Muscle layer of duodenum (tissue), 2 donors: ENCODE data around the gene IL32.
A peak's percentile ranks its signal among the peaks of the same experiment; 100 is the strongest.
"Not testable (repeated sequence)": the region's sequence is repeated elsewhere in the genome, so short reads cannot be mapped to it uniquely, and the experiment has no call there.

Experiments
- H3K27ac ChIP-seq: one replicate; pipeline ENCODE4 v1.7.0; 2013; ENCODE audit warnings: mild to moderate bottlenecking, low read length
- H3K27me3 ChIP-seq: one replicate; pipeline ENCODE4 v1.7.0; 2013; ENCODE audit warnings: low read depth, mild to moderate bottlenecking, control low read depth, low read length
- H3K36me3 ChIP-seq, 2 donors: one replicate each; pipeline ENCODE4 v1.7.0; 2013; ENCODE audit warnings: low read length in 2 of 2, control low read depth in 1 of 2, mild to moderate bottlenecking in 1 of 2; ENCODE audit not compliant: insufficient read depth in 2 of 2, control insufficient read depth in 1 of 2
- H3K4me1 ChIP-seq, 2 donors: one replicate each; pipeline ENCODE4 v1.7.0; 2013; ENCODE audit warnings: low read length in 2 of 2, mild to moderate bottlenecking in 2 of 2, control low read depth in 1 of 2, moderate library complexity in 1 of 2; ENCODE audit not compliant: insufficient read depth in 2 of 2, control insufficient read depth in 1 of 2
- H3K4me3 ChIP-seq, 2 donors: one replicate each; pipeline ENCODE4 v1.7.0; 2013; ENCODE audit warnings: low read length in 2 of 2, low read depth in 1 of 2, mild to moderate bottlenecking in 1 of 2
- H3K9me3 ChIP-seq, 2 donors: one replicate each; pipeline ENCODE4 v1.7.0; 2013; ENCODE audit warnings: low read length in 2 of 2, control low read depth in 1 of 2, mild to moderate bottlenecking in 1 of 2; ENCODE audit not compliant: control insufficient read depth in 1 of 2
- donor health status: healthy.

Gene IL32

GRCh38 chr16:3045758-3046640 lies 19.4 kb upstream of the IL32 start, which contains the start of gene MMP25:
MMP25 (plus strand) TSS chr16:3046561; CDS start chr16:3046918, 357 bp downstream.
- H3K27me3 ChIP-seq, result peaks cover 26% of the 10 kb centered on the region
- H3K4me3 ChIP-seq, result peak within 1 kb of the TSS; percentile 16 to 73
- no peaks in the 10 kb centered on the region for H3K9me3 ChIP-seq
- H3K27ac ChIP-seq, result no peak within 1 kb of the TSS
- H3K36me3 ChIP-seq, result no peaks in the 10 kb centered on the region
- peaks cover 0 to 16% of the 10 kb centered on the region in 2 donors for H3K4me1 ChIP-seq

GRCh38 chr16:3046641-3047386 lies 18.6 kb upstream of the IL32 start:
- Histone ChIP-seq H3K27ac (no peak overlapping the region), H3K27me3 (peaks cover 26% of the 10 kb centered on the region), H3K4me1 (peaks cover 0 to 16% of the 10 kb centered on the region in 2 donors), H3K4me3 (peak overlapping the region in 1 of 2 donors; percentile 73), H3K36me3 (no peaks in the 10 kb centered on the region), H3K9me3 (no peaks in the 10 kb centered on the region)

DNA sequence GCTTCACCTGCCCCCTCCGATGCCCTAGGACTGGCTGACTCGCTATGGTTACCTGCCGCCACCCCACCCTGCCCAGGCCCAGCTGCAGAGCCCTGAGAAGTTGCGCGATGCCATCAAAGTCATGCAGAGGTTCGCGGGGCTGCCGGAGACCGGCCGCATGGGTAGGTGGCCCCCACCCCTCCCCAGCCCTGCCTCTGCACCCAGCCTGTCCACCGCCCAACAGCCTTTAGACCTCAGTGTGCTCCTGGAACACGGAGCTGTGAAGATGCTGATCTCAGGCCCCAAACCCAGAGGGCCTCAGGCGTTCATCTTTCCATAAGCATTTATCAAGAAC lies 18.1 kb upstream of the IL32 start:
- no peak overlapping the region for H3K27ac ChIP-seq
- no peaks in the 10 kb centered on the region for H3K36me3 ChIP-seq
- H3K4me3 ChIP-seq, result peak overlapping the region in 1 of 2 donors; percentile 73
- no peaks in the 10 kb centered on the region for H3K9me3 ChIP-seq
- H3K4me1 ChIP-seq, result peaks cover 0 to 16% of the 10 kb centered on the region in 2 donors
- H3K27me3 ChIP-seq, result peaks cover 26% of the 10 kb centered on the region

- Histone ChIP-seq H3K27ac (no peak overlapping the region), H3K4me1 (peaks cover 0 to 16% of the 10 kb centered on the region in 2 donors), H3K4me3 (no peak overlapping the region), H3K9me3 (no peaks in the 10 kb centered on the region), H3K36me3 (no peaks in the 10 kb centered on the region), H3K27me3 (peaks cover 17% of the 10 kb centered on the region)
Observed at GRCh38 chr16:3049921-3050481, 15.4 kb upstream of the IL32 start.

DNA sequence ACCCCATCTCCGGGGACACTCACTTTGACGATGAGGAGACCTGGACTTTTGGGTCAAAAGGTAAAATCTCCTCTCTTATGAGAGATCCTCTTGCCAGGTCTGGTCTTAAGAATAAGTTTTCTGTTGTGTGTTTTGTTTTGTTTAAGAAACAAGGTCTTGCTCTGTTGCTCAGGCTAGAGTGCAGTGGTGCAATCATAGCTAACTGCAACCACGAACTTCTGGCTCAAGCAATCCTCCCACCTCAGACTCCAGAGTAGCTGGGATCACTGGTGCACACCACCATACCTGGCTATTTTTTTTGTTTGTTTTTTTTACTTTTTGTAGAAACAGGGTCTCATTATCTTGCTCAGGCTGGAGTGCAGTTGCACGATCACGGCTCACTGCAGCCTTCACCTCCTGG lies 15.0 kb upstream of the IL32 start:
- Histone ChIP-seq H3K4me3 (no peak overlapping the region), H3K27ac (no peak overlapping the region), H3K36me3 (no peaks in the 10 kb centered on the region), H3K9me3 (no peaks in the 10 kb centered on the region), H3K27me3 (peaks cover 17% of the 10 kb centered on the region), H3K4me1 (peaks cover 0 to 17% of the 10 kb centered on the region in 2 donors)

GRCh38 chr16:3051009-3051408 lies 14.4 kb upstream of the IL32 start:
- H3K27ac ChIP-seq, result no peak overlapping the region
- H3K27me3 ChIP-seq, result peaks cover 14% of the 10 kb centered on the region
- peaks cover 0 to 13% of the 10 kb centered on the region in 2 donors for H3K4me1 ChIP-seq
- H3K4me3 ChIP-seq, result no peak overlapping the region
- H3K36me3 ChIP-seq, result no peaks in the 10 kb centered on the region
- no peaks in the 10 kb centered on the region for H3K9me3 ChIP-seq

DNA sequence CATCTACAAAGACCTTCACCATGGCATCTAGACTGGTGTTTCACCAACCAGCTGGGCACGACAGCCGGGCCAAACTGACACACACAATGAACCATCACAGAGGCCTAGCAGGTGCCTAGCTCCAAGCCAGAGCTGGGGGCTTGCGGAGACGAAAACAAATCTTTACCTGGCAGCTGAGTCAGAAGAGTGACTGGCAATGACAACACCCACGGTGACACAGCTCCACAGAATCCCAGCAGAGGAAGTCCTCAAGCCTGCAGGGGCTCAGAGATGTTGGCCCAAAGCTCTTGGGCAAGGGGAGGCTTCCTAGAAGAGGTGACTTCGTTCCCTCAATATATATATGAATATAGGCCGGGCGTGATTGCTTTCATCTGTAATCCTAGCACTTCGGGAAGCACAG lies 13.9 kb upstream of the IL32 start:
- Histone ChIP-seq H3K4me3 (no peak overlapping the region), H3K4me1 (peaks cover 0 to 9% of the 10 kb centered on the region in 2 donors), H3K9me3 (no peaks in the 10 kb centered on the region), H3K27me3 (peaks cover 9% of the 10 kb centered on the region), H3K27ac (no peak overlapping the region), H3K36me3 (no peaks in the 10 kb centered on the region)

- not testable (repeated sequence) for H3K36me3 ChIP-seq, H3K4me1 ChIP-seq, H3K27ac ChIP-seq, H3K4me3 ChIP-seq, H3K27me3 ChIP-seq, H3K9me3 ChIP-seq
Observed at GRCh38 chr16:3052571-3053329, 12.7 kb upstream of the IL32 start.

- H3K27me3 ChIP-seq, H3K4me1 ChIP-seq, H3K36me3 ChIP-seq, H3K9me3 ChIP-seq, H3K4me3 ChIP-seq, H3K27ac ChIP-seq: not testable (repeated sequence)
Observed at GRCh38 chr16:3053330-3053710, 12.1 kb upstream of the IL32 start.

- Histone ChIP-seq H3K4me1 (peaks cover 0 to 20% of the 10 kb centered on the region in 2 donors), H3K4me3 (no peak overlapping the region), H3K36me3 (no peaks in the 10 kb centered on the region), H3K27ac (no peak overlapping the region), H3K9me3 (no peaks in the 10 kb centered on the region), H3K27me3 (no peaks in the 10 kb centered on the region)
Observed at GRCh38 chr16:3054965-3055733, 10.3 kb upstream of the IL32 start.
